GM23248 (cell line): ENCODE results near the gene HAT1.

Source experiments
- EZH2 ChIP-seq: fragments of 200-600 bp; sonication (generic); IDR thresholded peaks from 2 replicates; pipeline ENCODE4 v1.6.1; 2018; ENCODE audit warnings: antibody characterized with exemption, mild to moderate bottlenecking; ENCODE audit not compliant: insufficient read depth, poor library complexity, severe bottlenecking
- EZH2phosphoT487 ChIP-seq: fragments of 200-600 bp; sonication (generic); IDR thresholded peaks from 2 replicates; pipeline ENCODE4 v1.6.1; 2018; ENCODE audit warnings: antibody characterized with exemption, moderate library complexity, mild to moderate bottlenecking, low read depth; ENCODE audit not compliant: insufficient read depth

DNA sequence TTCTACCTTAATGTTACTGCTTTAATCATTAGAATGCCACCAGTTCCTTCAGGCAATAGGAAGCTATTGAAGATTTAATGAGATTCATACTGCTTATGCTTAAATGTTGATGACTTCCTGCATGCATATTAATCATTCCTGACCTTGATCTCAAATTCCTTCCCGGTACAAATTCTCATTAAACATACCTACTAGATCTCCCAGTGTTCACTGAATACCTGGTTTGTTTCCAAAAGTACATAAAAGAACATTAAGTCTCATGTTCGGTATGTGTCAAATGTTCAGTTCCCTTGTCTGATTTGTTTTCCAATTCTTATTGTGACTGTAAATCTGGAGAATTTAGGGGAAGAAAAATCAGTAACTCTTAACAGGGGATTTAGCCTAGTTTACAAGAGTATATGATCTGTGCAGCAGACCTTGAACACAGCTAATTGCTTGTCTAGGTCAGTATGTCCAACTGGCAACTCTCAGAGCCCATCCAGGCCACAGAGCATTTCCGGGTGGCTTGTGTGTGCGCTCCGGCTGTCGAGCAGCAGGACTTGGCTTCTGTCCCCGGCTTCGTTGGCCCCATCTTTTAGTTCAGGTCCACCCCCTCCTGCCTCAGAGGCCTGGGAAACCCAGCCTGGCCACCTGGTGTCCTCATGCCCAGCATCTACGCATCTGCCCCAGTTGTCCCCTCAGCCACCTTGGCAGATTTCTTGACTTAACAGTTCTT is 90.6 kb downstream of the HAT1 start:
- TF ChIP-seq EZH2phosphoT487 (no peak), EZH2 (no peak)
